Vagina (tissue), 2 donors: ENCODE data around the gene CACNA1C.

Experiments used
- POLR2A ChIP-seq, 2 donors: fragments of 450-650 bp; IDR thresholded peaks; one replicate each; pipeline ENCODE4 v1.6.1; 2017; ENCODE audit warnings: antibody characterized with exemption in 2 of 2, mild to moderate bottlenecking in 2 of 2, moderate library complexity in 2 of 2
- TF ChIP-seq, protein P1 (sequence below), 3 experiments: fragments of 450-650 bp in 2 of 3; fragments of 200-600 bp in 1 of 3; sonication (generic) in 1 of 3; IDR thresholded peaks; one replicate each; pipeline ENCODE4 v1.5.1; 2017 to 2019; ENCODE audit warnings: antibody characterized with exemption in 3 of 3, mild to moderate bottlenecking in 2 of 3, moderate library complexity in 2 of 3

DNA sequence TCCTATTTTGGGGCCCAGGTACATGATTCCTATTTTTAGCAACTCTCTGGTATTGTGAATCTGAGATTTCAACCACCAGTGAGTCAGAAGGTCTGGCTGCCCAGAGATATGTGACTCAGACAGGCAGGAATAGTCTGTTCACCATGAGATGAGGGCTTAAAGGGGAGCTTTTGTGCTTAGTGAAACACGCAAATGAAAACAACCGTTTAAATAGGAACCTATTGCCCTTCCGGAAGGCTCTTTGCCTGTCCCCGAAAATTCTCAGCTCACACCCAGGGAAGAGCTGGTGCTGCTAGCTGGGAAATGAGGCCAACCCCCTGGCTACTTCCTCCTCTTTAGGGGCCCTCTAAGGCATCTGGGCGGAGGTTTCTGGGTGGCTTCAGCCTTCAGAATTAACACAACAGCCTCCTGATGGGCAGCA is 283.6 kb downstream of the CACNA1C start:
- no peak for TF ChIP-seq POLR2A (IDR thresholded peaks at IDR 0.05)
- TF ChIP-seq, protein P1, sequence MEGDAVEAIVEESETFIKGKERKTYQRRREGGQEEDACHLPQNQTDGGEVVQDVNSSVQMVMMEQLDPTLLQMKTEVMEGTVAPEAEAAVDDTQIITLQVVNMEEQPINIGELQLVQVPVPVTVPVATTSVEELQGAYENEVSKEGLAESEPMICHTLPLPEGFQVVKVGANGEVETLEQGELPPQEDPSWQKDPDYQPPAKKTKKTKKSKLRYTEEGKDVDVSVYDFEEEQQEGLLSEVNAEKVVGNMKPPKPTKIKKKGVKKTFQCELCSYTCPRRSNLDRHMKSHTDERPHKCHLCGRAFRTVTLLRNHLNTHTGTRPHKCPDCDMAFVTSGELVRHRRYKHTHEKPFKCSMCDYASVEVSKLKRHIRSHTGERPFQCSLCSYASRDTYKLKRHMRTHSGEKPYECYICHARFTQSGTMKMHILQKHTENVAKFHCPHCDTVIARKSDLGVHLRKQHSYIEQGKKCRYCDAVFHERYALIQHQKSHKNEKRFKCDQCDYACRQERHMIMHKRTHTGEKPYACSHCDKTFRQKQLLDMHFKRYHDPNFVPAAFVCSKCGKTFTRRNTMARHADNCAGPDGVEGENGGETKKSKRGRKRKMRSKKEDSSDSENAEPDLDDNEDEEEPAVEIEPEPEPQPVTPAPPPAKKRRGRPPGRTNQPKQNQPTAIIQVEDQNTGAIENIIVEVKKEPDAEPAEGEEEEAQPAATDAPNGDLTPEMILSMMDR (IDR thresholded peaks at IDR 0.05) = no peak
